Measurements from ENCODE around the gene DRICH1. TPM values are rescaled to one million over a fixed set of nuclear protein-coding genes. Genes with fewer than 3 reads are reported as not detected.
A peak's percentile ranks its signal among the peaks of the same experiment; 100 is the strongest.
"Not testable (repeated sequence)": the region's sequence is repeated elsewhere in the genome, so short reads cannot be mapped to it uniquely, and the experiment has no call there.

DRICH1 gene, protein sequence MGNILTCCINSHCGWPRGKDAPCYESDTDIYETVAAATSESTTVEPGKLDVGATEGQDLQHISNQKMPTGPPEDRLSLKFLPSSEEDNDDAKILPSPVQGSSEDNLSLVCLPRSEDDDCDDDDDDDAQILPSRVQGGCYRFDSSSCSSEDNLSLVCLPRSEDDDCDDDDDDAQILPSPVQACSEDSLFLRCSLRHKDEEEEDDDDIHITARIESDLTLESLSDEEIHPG
- total RNA-seq = under 1 TPM in 1 of 2 experiments, not detected in 1; 0.23 TPM

GRCh38 chr22:23632178-23632577 lies at the start of gene DRICH1:
TSS of gene DRICH1 (minus strand) at chr22:23632321. CDS start at chr22:23632023, 298 bp downstream.
- H3K4me1 Mint-ChIP-seq (ENCODE audit: low read depth) = peaks cover 4% of the 10 kb centered on the region
- DNase-seq (peak; percentile 45), ATAC-seq (peak; percentile 64)
- no peaks in the 10 kb centered on the region for H3K27me3 Mint-ChIP-seq
- no peak within 1 kb of the TSS for H3K4me3 Mint-ChIP-seq
- no peaks in the 10 kb centered on the region for H3K9me3 Mint-ChIP-seq
- H3K27ac Mint-ChIP-seq = peak within 1 kb of the TSS; percentile 5
- intact Hi-C loops (cut with micrococcal nuclease) = no loop called here
- TF ChIP-seq CTCF (IDR thresholded peaks at IDR 0.05) = no peak
- ChIA-PET POLR2A (no interaction called here), CTCF (interaction anchor here (0.9 to 1.6 kb wide), 3 partner anchors 10 to 218 kb away, joined by 3 to 4 read pairs (median 3); no protein-coding TSS in a partner anchor)
- no peaks in the 10 kb centered on the region for H3K36me3 Mint-ChIP-seq (ENCODE audit: low read depth)

DNA sequence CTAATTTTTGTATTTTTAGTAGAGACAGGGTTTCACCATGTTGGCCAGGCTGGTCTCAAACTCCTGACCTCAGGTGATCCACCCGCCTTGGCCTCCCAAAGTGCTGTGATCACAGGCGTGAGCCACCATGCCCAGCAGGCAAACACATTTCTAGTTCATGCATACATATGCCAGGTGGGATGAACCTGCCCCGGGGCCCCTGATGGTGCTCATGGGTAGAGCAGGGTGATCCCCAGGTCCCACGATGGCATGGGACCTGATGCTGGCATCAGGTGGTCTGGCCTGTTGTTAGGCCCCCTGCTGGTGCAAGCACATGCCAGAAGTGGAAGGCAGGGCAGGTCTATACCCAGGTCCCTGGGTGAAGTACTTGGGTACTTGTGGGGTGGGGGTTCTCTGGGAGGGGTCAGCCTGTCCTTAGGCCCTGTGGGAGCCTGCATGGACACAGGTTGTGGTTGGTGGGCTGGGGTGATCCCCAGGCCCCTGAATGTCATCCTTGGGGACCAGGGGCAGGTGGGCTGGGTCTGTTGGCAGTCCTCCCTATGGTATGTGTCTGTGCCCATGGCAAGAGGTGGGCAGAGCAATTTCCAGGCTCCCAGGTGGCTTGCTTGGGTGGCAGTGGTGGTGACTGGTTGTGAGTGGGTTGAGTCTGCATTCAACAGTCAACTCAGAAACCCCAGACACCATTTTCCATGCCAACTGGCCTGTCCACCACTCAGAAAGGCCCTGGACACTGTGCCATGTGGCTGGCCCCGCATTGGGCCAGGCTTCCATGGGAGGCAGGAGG lies 49.1 kb upstream of the DRICH1 start:
- DNase-seq (no peak), ATAC-seq (no peak)
- H3K9me3 Mint-ChIP-seq = no peaks in the 10 kb centered on the region
- POLR2A ChIA-PET = no interaction called here
- CTCF ChIA-PET = no interaction called here
- H3K36me3 Mint-ChIP-seq (ENCODE audit: low read depth) = peaks cover 2% of the 10 kb centered on the region
- no peak overlapping the region for H3K27ac Mint-ChIP-seq
- intact Hi-C loops (cut with micrococcal nuclease) = no loop called here
- no peak overlapping the region for H3K4me3 Mint-ChIP-seq
- H3K27me3 Mint-ChIP-seq = no peaks in the 10 kb centered on the region
- TF ChIP-seq CTCF (IDR thresholded peaks at IDR 0.05) = no peak
- peaks cover 4% of the 10 kb centered on the region for H3K4me1 Mint-ChIP-seq (ENCODE audit: low read depth)

GRCh38 chr22:23678133-23678532 lies 46.0 kb upstream of the DRICH1 start:
- ATAC-seq (no peak), DNase-seq (no peak)
- Mint-ChIP-seq H3K36me3 (ENCODE audit: low read depth) (peaks cover 2% of the 10 kb centered on the region), H3K27ac (no peak overlapping the region), H3K9me3 (no peaks in the 10 kb centered on the region), H3K4me3 (no peak overlapping the region), H3K27me3 (no peaks in the 10 kb centered on the region), H3K4me1 (ENCODE audit: low read depth) (peaks cover 8% of the 10 kb centered on the region)
- ChIA-PET POLR2A (interaction anchor here (0.6 to 1.0 kb wide), 2 partner anchors 18 to 104 kb away, joined by 3 read pairs; no protein-coding TSS in a partner anchor), CTCF (no interaction called here)
- no peak for TF ChIP-seq CTCF (IDR thresholded peaks at IDR 0.05)
- intact Hi-C loops (cut with micrococcal nuclease) = no loop called here

- no peaks in the 10 kb centered on the region for H3K9me3 Mint-ChIP-seq
- DNase-seq = no peak
- CTCF ChIA-PET = no interaction called here
- H3K4me3 Mint-ChIP-seq = no peak overlapping the region
- no peaks in the 10 kb centered on the region for H3K27me3 Mint-ChIP-seq
- ATAC-seq = no peak
- H3K36me3 Mint-ChIP-seq (ENCODE audit: low read depth) = peaks cover 2% of the 10 kb centered on the region
- intact Hi-C loops (cut with micrococcal nuclease) = no loop called here
- H3K4me1 Mint-ChIP-seq (ENCODE audit: low read depth) = peaks cover 8% of the 10 kb centered on the region
- POLR2A ChIA-PET = no interaction called here
- TF ChIP-seq CTCF (IDR thresholded peaks at IDR 0.05) = no peak
- no peak overlapping the region for H3K27ac Mint-ChIP-seq
These were observed 45.5 kb upstream of the DRICH1 start for GRCh38 chr22:23677701-23677995.

DNA sequence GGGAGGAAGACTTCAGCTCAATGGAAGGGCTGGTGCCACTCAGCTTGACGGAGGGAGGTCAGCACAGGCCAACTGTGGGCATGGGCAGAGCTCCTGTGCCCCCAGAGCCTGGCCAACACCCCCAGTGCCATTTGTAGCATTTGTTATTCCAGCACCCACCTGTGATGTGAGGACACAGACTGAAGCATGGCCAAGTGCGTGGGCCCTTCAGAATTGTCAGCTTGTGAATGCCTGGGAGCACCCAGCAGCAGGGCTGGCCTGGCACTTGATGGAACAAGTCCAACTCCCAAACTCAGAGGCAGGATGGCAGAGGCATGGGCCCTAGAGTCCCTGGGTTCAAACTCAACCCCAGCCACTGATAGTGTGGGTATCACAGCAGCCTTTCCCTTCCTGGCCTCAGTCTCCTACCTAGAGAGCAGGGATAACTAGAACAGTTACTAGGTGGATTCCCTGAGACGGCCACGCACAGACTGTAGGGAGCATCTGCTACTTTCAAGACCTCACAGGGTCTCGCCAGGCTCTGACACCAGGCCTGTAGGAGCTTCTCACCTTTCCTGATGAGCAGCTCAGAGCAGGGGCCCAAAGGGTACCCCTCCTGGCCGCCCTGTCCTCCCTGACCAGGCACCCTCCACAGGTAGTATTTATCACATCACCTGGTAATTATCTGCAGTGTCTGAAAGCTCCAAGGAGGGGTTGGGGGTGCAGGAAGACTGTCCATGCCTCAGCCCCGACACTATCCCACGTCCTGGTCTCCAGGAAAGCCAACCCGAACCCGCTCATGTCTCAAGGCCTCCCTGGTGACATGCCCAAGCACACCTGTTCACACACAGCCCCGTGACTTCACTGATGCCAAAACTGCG lies 45.0 kb upstream of the DRICH1 start:
- CTCF ChIA-PET; POLR2A ChIA-PET; H3K36me3 Mint-ChIP-seq (ENCODE audit: low read depth); DNase-seq; H3K9me3 Mint-ChIP-seq; ATAC-seq; H3K4me3 Mint-ChIP-seq; H3K27me3 Mint-ChIP-seq; H3K27ac Mint-ChIP-seq; intact Hi-C loops (cut with micrococcal nuclease); H3K4me1 Mint-ChIP-seq (ENCODE audit: low read depth): not testable (repeated sequence)

Data from activated CD8-positive, alpha-beta T cell treated with anti-CD3 and anti-CD28 coated beads for 36 hours (primary cell).